Body of pancreas (tissue), 4 donors: ENCODE data around the gene THSD4. TPM values are rescaled to one million over a fixed set of nuclear protein-coding genes. Genes with fewer than 3 reads are reported as not detected.

Experiments used
- ATAC-seq: fragments of 150-250 bp; one replicate; pipeline ENCODE4 v1.9.1; 2016
- DNase-seq, 4 donors: peaks; one replicate each; pipeline ENCODE4 v3.0.0-alpha.2; 2019
- H3K27ac ChIP-seq, 4 donors: fragments of 200-600 bp; sonication (generic); 1 replicate in 3 of 4; 2 replicates in 1 of 4; pipeline versions ENCODE4 v1.5.1 to v1.6.1; 2016 to 2019; ENCODE audit warnings: mild to moderate bottlenecking in 1 of 4, mixed read lengths in 1 of 4, moderate library complexity in 1 of 4
- H3K27me3 ChIP-seq, 2 donors: fragments of 200-600 bp; sonication (generic); one replicate each; pipeline ENCODE4 v1.6.0; 2016; ENCODE audit warnings: mild to moderate bottlenecking in 1 of 2
- H3K36me3 ChIP-seq, 2 donors: fragments of 200-600 bp; sonication (generic); replicated peaks in 1 of 2; 2 replicates each; pipeline ENCODE4 v1.5.1; 2016; ENCODE audit warnings: low read depth in 2 of 2; ENCODE audit not compliant: insufficient read depth in 1 of 2
- H3K4me1 ChIP-seq: fragments of 200-600 bp; sonication (generic); one replicate; pipeline ENCODE4 v1.6.0; 2016
- H3K4me3 ChIP-seq, 2 donors: fragments of 200-600 bp; sonication (generic); 1 replicate in 1 of 2; 2 replicates in 1 of 2; pipeline ENCODE4 v1.5.1; 2016 to 2019
- H3K9me3 ChIP-seq, 3 donors: fragments of 200-600 bp; sonication (generic); 1 replicate in 2 of 3; 2 replicates in 1 of 3; pipeline ENCODE4 v1.5.1; 2016
- CTCF ChIP-seq, 7 experiments: fragments of 450-650 bp in 4 of 7; fragments of 200-600 bp in 3 of 7; sonication (generic) in 3 of 7; IDR thresholded peaks; one replicate each; pipeline ENCODE4 v1.5.1; 2016 to 2019; ENCODE audit warnings: antibody characterized with exemption in 7 of 7
- POLR2A ChIP-seq, 3 donors: fragments of 450-650 bp; IDR thresholded peaks; one replicate each; pipeline ENCODE4 v1.6.1; 2016; ENCODE audit warnings: antibody characterized with exemption in 3 of 3, mild to moderate bottlenecking in 2 of 3
- WGBS, 2 donors: methylation state at CpG; one replicate each; pipeline ENCODE4 v1.1.5; 2017; 5-methylcytosine and 5-hydroxymethylcytosine counted together
- intact Hi-C: fragments of 100-400 bp; cut with DNase I; formaldehyde crosslinking; loops from one replicate; pipeline ENCODE4 v1.15.1; 2023
- total RNA-seq, 2 donors: library from RNA; depleted of rRNA; stranded (reverse); fragments of >200 nt; gene quantifications; one replicate each; pipeline ENCODE4 v1.1.0, GENCODE V29; 2016

THSD4 gene
- total RNA-seq, 2 donors from 2014 or later = 12.9 to 16.1 TPM

GRCh38 chr15:71116366-71116765 lies 1.1 kb downstream of the THSD4 start:
- Histone ChIP-seq H3K9me3 (no peaks in the 10 kb centered on the region), H3K4me3 (no peak overlapping the region), H3K27ac (peak overlapping the region; percentile 8 to 83 (median 66)), H3K4me1 (peaks cover 18% of the 10 kb centered on the region), H3K36me3 (no peaks in the 10 kb centered on the region), H3K27me3 (peaks cover 0 to 6% of the 10 kb centered on the region in 2 donors)
- DNase-seq (no peak), ATAC-seq (no peak)
- no peak for TF ChIP-seq CTCF (IDR thresholded peaks at IDR 0.05)
- TF ChIP-seq POLR2A (IDR thresholded peaks at IDR 0.05) = no peak
- whole genome bisulfite sequencing, 2 donors = 22% methylated on average over 13 of the region's 13 CpGs
- intact Hi-C loops = loop anchor here (10.0 kb wide), 1 partner anchor 318 kb away; no protein-coding TSS in a partner anchor

- ATAC-seq = no peak
- Histone ChIP-seq H3K27ac (peak overlapping the region in 2 of 4 donors; percentile 70 to 83), H3K36me3 (no peaks in the 10 kb centered on the region), H3K9me3 (no peaks in the 10 kb centered on the region), H3K4me3 (no peak overlapping the region), H3K4me1 (peaks cover 18% of the 10 kb centered on the region), H3K27me3 (peaks cover 0 to 6% of the 10 kb centered on the region in 2 donors)
- TF ChIP-seq CTCF (IDR thresholded peaks at IDR 0.05) (no peak), POLR2A (IDR thresholded peaks at IDR 0.05) (no peak)
- WGBS, 2 donors = 60 to 63% methylated on average over 3 of the region's 3 CpGs
- peak in 2 of 4 donors; percentile 14 to 20 for DNase-seq
- intact Hi-C loops = loop anchor here (10.0 kb wide), 1 partner anchor 318 kb away; no protein-coding TSS in a partner anchor
These were observed 1.7 kb downstream of the THSD4 start for GRCh38 chr15:71116942-71117341.

- H3K4me3 ChIP-seq = no peak overlapping the region
- intact Hi-C loops = loop anchor here (10.0 kb wide), 1 partner anchor 317 kb away; no protein-coding TSS in a partner anchor
- 51 to 62% methylated on average over 7 of the region's 7 CpGs for WGBS, 2 donors
- H3K4me1 ChIP-seq = peaks cover 18% of the 10 kb centered on the region
- ATAC-seq (no peak), DNase-seq (no peak)
- no peaks in the 10 kb centered on the region for H3K36me3 ChIP-seq
- TF ChIP-seq POLR2A (IDR thresholded peaks at IDR 0.05) (no peak), CTCF (IDR thresholded peaks at IDR 0.05) (no peak)
- peak overlapping the region in 1 of 4 donors; percentile 83 for H3K27ac ChIP-seq
- no peaks in the 10 kb centered on the region for H3K9me3 ChIP-seq
- H3K27me3 ChIP-seq = peaks cover 0 to 6% of the 10 kb centered on the region in 2 donors
These were observed 2.5 kb downstream of the THSD4 start for GRCh38 chr15:71117714-71118305.

- intact Hi-C loops = loop anchor here (10.0 kb wide), 1 partner anchor 316 kb away; no protein-coding TSS in a partner anchor
- no peaks in the 10 kb centered on the region for H3K9me3 ChIP-seq
- no peak overlapping the region for H3K4me3 ChIP-seq
- ATAC-seq = no peak
- peaks cover 18% of the 10 kb centered on the region for H3K4me1 ChIP-seq
- H3K27me3 ChIP-seq = peaks cover 0 to 6% of the 10 kb centered on the region in 2 donors
- DNase-seq = no peak
- no peaks in the 10 kb centered on the region for H3K36me3 ChIP-seq
- H3K27ac ChIP-seq = no peak overlapping the region
- no peak for TF ChIP-seq POLR2A (IDR thresholded peaks at IDR 0.05)
- TF ChIP-seq CTCF (IDR thresholded peaks at IDR 0.05) = no peak
- 79 to 82% methylated on average over 5 of the region's 5 CpGs for WGBS, 2 donors
These were observed 3.1 kb downstream of the THSD4 start for GRCh38 chr15:71118345-71118744.
